Measurements from ENCODE around the gene FPGS. TPM values are rescaled to one million over a fixed set of nuclear protein-coding genes. Genes with fewer than 3 reads are reported as not detected.
"Not testable (repeated sequence)": the region's sequence is repeated elsewhere in the genome, so short reads cannot be mapped to it uniquely, and the experiment has no call there.

Gene FPGS
- total RNA-seq, 2 donors from 2014 or later = 117 TPM

- DNase-seq (ENCODE audit: low spot score) = no peak
- TF ChIP-seq CTCF (IDR thresholded peaks at IDR 0.05) (no peak), POLR2A (IDR thresholded peaks at IDR 0.05) (no peak), POLR2AphosphoS5 (IDR thresholded peaks at IDR 0.05) (no peak)
- intact Hi-C loops (cut with DNase I) = no loop called here
- Histone ChIP-seq H3K27me3 (replicated peaks; ENCODE audit: insufficient read depth) (peaks cover 7% of the 10 kb centered on the region), H3K4me3 (no peak overlapping the region), H3K27ac (no peak overlapping the region), H3K4me1 (replicated peaks) (no peaks in the 10 kb centered on the region), H3K9me3 (no peaks in the 10 kb centered on the region), H3K36me3 (no peaks in the 10 kb centered on the region)
- 13% methylated on average over 57 of the region's 61 CpGs for WGBS
These were observed 47.3 kb upstream of the FPGS start for GRCh38 chr9:127755061-127756060.

GRCh38 chr9:127756233-127756632, 46.4 kb upstream of the FPGS start:
- intact Hi-C loops (cut with DNase I) = no loop called here
- TF ChIP-seq POLR2AphosphoS5 (IDR thresholded peaks at IDR 0.05) = no peak
- TF ChIP-seq CTCF (IDR thresholded peaks at IDR 0.05) = no peak
- TF ChIP-seq POLR2A (IDR thresholded peaks at IDR 0.05) = no peak
- H3K9me3 ChIP-seq = no peaks in the 10 kb centered on the region
- WGBS = 77% methylated on average over 3 of the region's 3 CpGs
- DNase-seq (ENCODE audit: low spot score) = no peak
- no peak overlapping the region for H3K27ac ChIP-seq
- H3K36me3 ChIP-seq = no peaks in the 10 kb centered on the region
- H3K4me3 ChIP-seq = no peak overlapping the region
- H3K4me1 ChIP-seq (replicated peaks) = no peaks in the 10 kb centered on the region
- peaks cover 7% of the 10 kb centered on the region for H3K27me3 ChIP-seq (replicated peaks; ENCODE audit: insufficient read depth)

- H3K36me3 ChIP-seq; DNase-seq (ENCODE audit: low spot score); H3K27me3 ChIP-seq (replicated peaks; ENCODE audit: insufficient read depth); H3K27ac ChIP-seq; H3K4me1 ChIP-seq (replicated peaks); H3K4me3 ChIP-seq; intact Hi-C loops (cut with DNase I); H3K9me3 ChIP-seq: not testable (repeated sequence)
- WGBS = 83% methylated on average over 11 of the region's 11 CpGs
These were observed 45.9 kb upstream of the FPGS start for GRCh38 chr9:127756776-127757175.

GRCh38 chr9:127758843-127759242, 43.8 kb upstream of the FPGS start:
- no peak overlapping the region for H3K27ac ChIP-seq
- no peak for DNase-seq (ENCODE audit: low spot score)
- no peaks in the 10 kb centered on the region for H3K4me1 ChIP-seq (replicated peaks)
- intact Hi-C loops (cut with DNase I) = no loop called here
- TF ChIP-seq POLR2AphosphoS5 (IDR thresholded peaks at IDR 0.05) (no peak), CTCF (IDR thresholded peaks at IDR 0.05) (no peak), POLR2A (IDR thresholded peaks at IDR 0.05) (no peak)
- no peak overlapping the region for H3K4me3 ChIP-seq
- peaks cover 7% of the 10 kb centered on the region for H3K27me3 ChIP-seq (replicated peaks; ENCODE audit: insufficient read depth)
- no peaks in the 10 kb centered on the region for H3K9me3 ChIP-seq
- H3K36me3 ChIP-seq = no peaks in the 10 kb centered on the region
- 80% methylated on average over 5 of the region's 5 CpGs for WGBS

GRCh38 chr9:127761061-127761460, 41.6 kb upstream of the FPGS start:
- Histone ChIP-seq H3K27ac (no peak overlapping the region), H3K4me1 (replicated peaks) (no peaks in the 10 kb centered on the region), H3K4me3 (no peak overlapping the region), H3K9me3 (no peaks in the 10 kb centered on the region), H3K27me3 (replicated peaks; ENCODE audit: insufficient read depth) (no peaks in the 10 kb centered on the region), H3K36me3 (no peaks in the 10 kb centered on the region)
- no peak for TF ChIP-seq POLR2A (IDR thresholded peaks at IDR 0.05)
- TF ChIP-seq CTCF (IDR thresholded peaks at IDR 0.05) = no peak
- TF ChIP-seq POLR2AphosphoS5 (IDR thresholded peaks at IDR 0.05) = no peak
- DNase-seq (ENCODE audit: low spot score) = no peak
- 86% methylated on average over 5 of the region's 5 CpGs for WGBS
- intact Hi-C loops (cut with DNase I) = no loop called here

All from prostate gland (tissue), 2 donors.